ENCODE data around the gene IL1RAPL1. TPM values are rescaled to one million over a fixed set of nuclear protein-coding genes. Genes with fewer than 3 reads are reported as not detected.

IL1RAPL1 gene
- 1 to 10 TPM in 1 of 4 donors, under 1 TPM in 1, not detected in 2; 0.24 to 6.2 TPM for total RNA-seq

- Histone ChIP-seq H3K27ac (no peak within 1 kb of the TSS), H3K9me3 (no peaks in the 10 kb centered on the region), H3K36me3 (no peaks in the 10 kb centered on the region), H3K4me3 (peak within 1 kb of the TSS; percentile 14 to 27), H3K27me3 (no peaks in the 10 kb centered on the region), H3K4me1 (no peaks in the 10 kb centered on the region)
- TF ChIP-seq POLR2A (IDR thresholded peaks at IDR 0.05) (no peak), CTCF (IDR thresholded peaks at IDR 0.05) (no peak)
- DNase-seq: no peak
- intact Hi-C loops (cut with DNase I; ENCODE audit: low total_unique reads): no loop called here
Observed at GRCh38 chrX:28586981-28587551, at the start of gene IL1RAPL1. TSS of gene IL1RAPL1 (plus strand) at chrX:28587446.

GRCh38 chrX:28542791-28543190, 44.5 kb upstream of the IL1RAPL1 start:
- intact Hi-C loops (cut with DNase I; ENCODE audit: low total_unique reads): no loop called here
- no peaks in the 10 kb centered on the region for H3K9me3 ChIP-seq
- no peak overlapping the region for H3K27ac ChIP-seq
- no peak for DNase-seq
- no peaks in the 10 kb centered on the region for H3K36me3 ChIP-seq
- H3K4me1 ChIP-seq: no peaks in the 10 kb centered on the region
- no peak overlapping the region for H3K4me3 ChIP-seq
- H3K27me3 ChIP-seq: no peaks in the 10 kb centered on the region
- TF ChIP-seq POLR2A (IDR thresholded peaks at IDR 0.05) (no peak), CTCF (IDR thresholded peaks at IDR 0.05) (no peak)

- intact Hi-C loops (cut with DNase I; ENCODE audit: low total_unique reads): no loop called here
- no peak for TF ChIP-seq POLR2A (IDR thresholded peaks at IDR 0.05)
- TF ChIP-seq CTCF (IDR thresholded peaks at IDR 0.05): no peak
- Histone ChIP-seq H3K27me3 (no peaks in the 10 kb centered on the region), H3K4me1 (no peaks in the 10 kb centered on the region), H3K27ac (no peak overlapping the region), H3K36me3 (no peaks in the 10 kb centered on the region), H3K4me3 (no peak overlapping the region), H3K9me3 (no peaks in the 10 kb centered on the region)
- no peak for DNase-seq
Observed at GRCh38 chrX:28549838-28550237, 37.4 kb upstream of the IL1RAPL1 start.

GRCh38 chrX:28550331-28550872, 36.8 kb upstream of the IL1RAPL1 start:
- Histone ChIP-seq H3K4me1 (no peaks in the 10 kb centered on the region), H3K27ac (no peak overlapping the region), H3K9me3 (no peaks in the 10 kb centered on the region), H3K27me3 (no peaks in the 10 kb centered on the region), H3K36me3 (no peaks in the 10 kb centered on the region), H3K4me3 (no peak overlapping the region)
- no peak for DNase-seq
- TF ChIP-seq POLR2A (IDR thresholded peaks at IDR 0.05) (no peak), CTCF (IDR thresholded peaks at IDR 0.05) (no peak)
- intact Hi-C loops (cut with DNase I; ENCODE audit: low total_unique reads): no loop called here

GRCh38 chrX:28552322-28552721, 34.9 kb upstream of the IL1RAPL1 start:
- no peaks in the 10 kb centered on the region for H3K4me1 ChIP-seq
- no peaks in the 10 kb centered on the region for H3K9me3 ChIP-seq
- no peak overlapping the region for H3K4me3 ChIP-seq
- H3K27me3 ChIP-seq: no peaks in the 10 kb centered on the region
- TF ChIP-seq POLR2A (IDR thresholded peaks at IDR 0.05) (no peak), CTCF (IDR thresholded peaks at IDR 0.05) (no peak)
- no peak overlapping the region for H3K27ac ChIP-seq
- intact Hi-C loops (cut with DNase I; ENCODE audit: low total_unique reads): no loop called here
- no peaks in the 10 kb centered on the region for H3K36me3 ChIP-seq
- no peak for DNase-seq
